Measurements from ENCODE around the gene CPS1. TPM values are rescaled to one million over a fixed set of nuclear protein-coding genes. Genes with fewer than 3 reads are reported as not detected.

The CPS1 gene
- 2.1 TPM for total RNA-seq
- polyA plus RNA-seq (ENCODE audit: insufficient read depth in 1 of 8, insufficient read length in 8 of 8, low replicate concordance in 1 of 8), result 10 to 100 TPM in 1 of 8 donors, 1 to 10 TPM in 6, under 1 TPM in 1; 0.78 to 28.9 (median 1.6) TPM
- long read RNA-seq, donor 1, result 0 reads
- long read RNA-seq, donor 2, result 0 reads
- long read RNA-seq, donor 3, result 0 reads
- long read RNA-seq, donor 4, result 0 reads
- long read RNA-seq, donor 5, result 0 reads
- long read RNA-seq, donor 6, result 0 reads
- long read RNA-seq, donor 7, result 0 reads
- long read RNA-seq, donor 8, result 0 reads
- long read RNA-seq, donor 9, result 0 reads
- long read RNA-seq, donor 10, result 0 reads
- long read RNA-seq, donor 11, result 0 reads

GRCh38 chr2:210556329-210556980 lies at the start of gene CPS1:
Gene CPS1 (plus strand): TSS chr2:210556599. CDS start chr2:210556734, 135 bp downstream.
- Histone ChIP-seq H3K4me3 (ENCODE audit: low read length) (no peak within 1 kb of the TSS), H3K27me3 (ENCODE audit: control insufficient read depth, insufficient read depth, low read length) (no peaks in the 10 kb centered on the region), H3K36me3 (ENCODE audit: control insufficient read depth, insufficient read depth, low read length) (no peaks in the 10 kb centered on the region), H3K27ac (ENCODE audit: low read length) (no peak within 1 kb of the TSS), H3K4me1 (ENCODE audit: control insufficient read depth, insufficient read depth, low read length) (no peaks in the 10 kb centered on the region), H3K9me3 (replicated peaks; ENCODE audit: control insufficient read depth, low read depth, low read length) (no peaks in the 10 kb centered on the region)
- no CpG with 5 or more reads among the region's 2 CpGs for WGBS (ENCODE audit: insufficient coverage)
- DNase-seq, result no peak

GRCh38 chr2:210515911-210516310 lies 40.5 kb upstream of the CPS1 start:
- no peak overlapping the region for H3K4me3 ChIP-seq (ENCODE audit: low read length)
- H3K36me3 ChIP-seq (ENCODE audit: control insufficient read depth, insufficient read depth, low read length), result no peaks in the 10 kb centered on the region
- no peaks in the 10 kb centered on the region for H3K27me3 ChIP-seq (ENCODE audit: control insufficient read depth, insufficient read depth, low read length)
- no peaks in the 10 kb centered on the region for H3K4me1 ChIP-seq (ENCODE audit: control insufficient read depth, insufficient read depth, low read length)
- H3K9me3 ChIP-seq (replicated peaks; ENCODE audit: control insufficient read depth, low read depth, low read length), result no peaks in the 10 kb centered on the region
- WGBS (ENCODE audit: insufficient coverage), result no CpG with 5 or more reads among the region's 2 CpGs
- no peak overlapping the region for H3K27ac ChIP-seq (ENCODE audit: low read length)
- DNase-seq, result no peak

GRCh38 chr2:210517264-210517663 lies 39.1 kb upstream of the CPS1 start:
- Histone ChIP-seq H3K4me1 (ENCODE audit: control insufficient read depth, insufficient read depth, low read length) (no peaks in the 10 kb centered on the region), H3K9me3 (replicated peaks; ENCODE audit: control insufficient read depth, low read depth, low read length) (no peaks in the 10 kb centered on the region), H3K27ac (ENCODE audit: low read length) (no peak overlapping the region), H3K27me3 (ENCODE audit: control insufficient read depth, insufficient read depth, low read length) (no peaks in the 10 kb centered on the region), H3K4me3 (ENCODE audit: low read length) (no peak overlapping the region), H3K36me3 (ENCODE audit: control insufficient read depth, insufficient read depth, low read length) (no peaks in the 10 kb centered on the region)
- 100% methylated on average over 1 of the region's 4 CpGs for WGBS (ENCODE audit: insufficient coverage)
- no peak for DNase-seq

- no peaks in the 10 kb centered on the region for H3K36me3 ChIP-seq (ENCODE audit: control insufficient read depth, insufficient read depth, low read length)
- H3K4me3 ChIP-seq (ENCODE audit: low read length), result no peak overlapping the region
- H3K27me3 ChIP-seq (ENCODE audit: control insufficient read depth, insufficient read depth, low read length), result no peaks in the 10 kb centered on the region
- no peak overlapping the region for H3K27ac ChIP-seq (ENCODE audit: low read length)
- 100% methylated on average over 1 of the region's 5 CpGs for WGBS (ENCODE audit: insufficient coverage)
- H3K4me1 ChIP-seq (ENCODE audit: control insufficient read depth, insufficient read depth, low read length), result no peaks in the 10 kb centered on the region
- H3K9me3 ChIP-seq (replicated peaks; ENCODE audit: control insufficient read depth, low read depth, low read length), result no peaks in the 10 kb centered on the region
- no peak for DNase-seq
Observed at GRCh38 chr2:210519594-210519993, 36.8 kb upstream of the CPS1 start.

GRCh38 chr2:210522399-210522798 lies 34.0 kb upstream of the CPS1 start:
- DNase-seq, result no peak
- Histone ChIP-seq H3K27me3 (ENCODE audit: control insufficient read depth, insufficient read depth, low read length) (no peaks in the 10 kb centered on the region), H3K4me1 (ENCODE audit: control insufficient read depth, insufficient read depth, low read length) (no peaks in the 10 kb centered on the region), H3K27ac (ENCODE audit: low read length) (no peak overlapping the region), H3K36me3 (ENCODE audit: control insufficient read depth, insufficient read depth, low read length) (no peaks in the 10 kb centered on the region), H3K9me3 (replicated peaks; ENCODE audit: control insufficient read depth, low read depth, low read length) (no peaks in the 10 kb centered on the region), H3K4me3 (ENCODE audit: low read length) (no peak overlapping the region)

- Histone ChIP-seq H3K27me3 (ENCODE audit: control insufficient read depth, insufficient read depth, low read length) (no peaks in the 10 kb centered on the region), H3K36me3 (ENCODE audit: control insufficient read depth, insufficient read depth, low read length) (no peaks in the 10 kb centered on the region), H3K4me1 (ENCODE audit: control insufficient read depth, insufficient read depth, low read length) (no peaks in the 10 kb centered on the region), H3K4me3 (ENCODE audit: low read length) (no peak overlapping the region), H3K9me3 (replicated peaks; ENCODE audit: control insufficient read depth, low read depth, low read length) (no peaks in the 10 kb centered on the region), H3K27ac (ENCODE audit: low read length) (no peak overlapping the region)
- WGBS (ENCODE audit: insufficient coverage), result 88% methylated on average over 1 of the region's 4 CpGs
- DNase-seq, result no peak
Observed at GRCh38 chr2:210523650-210524289, 32.6 kb upstream of the CPS1 start.

- DNase-seq, result no peak
- H3K9me3 ChIP-seq (replicated peaks; ENCODE audit: control insufficient read depth, low read depth, low read length), result no peaks in the 10 kb centered on the region
Observed at GRCh38 chr2:210524533-210524932, 31.9 kb upstream of the CPS1 start.

GRCh38 chr2:210527286-210527685 lies 29.1 kb upstream of the CPS1 start:
- Histone ChIP-seq H3K4me1 (ENCODE audit: control insufficient read depth, insufficient read depth, low read length) (no peaks in the 10 kb centered on the region), H3K36me3 (ENCODE audit: control insufficient read depth, insufficient read depth, low read length) (no peaks in the 10 kb centered on the region), H3K9me3 (replicated peaks; ENCODE audit: control insufficient read depth, low read depth, low read length) (no peaks in the 10 kb centered on the region), H3K27ac (ENCODE audit: low read length) (no peak overlapping the region), H3K27me3 (ENCODE audit: control insufficient read depth, insufficient read depth, low read length) (no peaks in the 10 kb centered on the region), H3K4me3 (ENCODE audit: low read length) (no peak overlapping the region)
- DNase-seq, result no peak

More at GRCh38 chr2:210524533-210524932, 31.9 kb upstream of the CPS1 start:
- Histone ChIP-seq H3K36me3 (ENCODE audit: control insufficient read depth, insufficient read depth, low read length) (no peaks in the 10 kb centered on the region), H3K27me3 (ENCODE audit: control insufficient read depth, insufficient read depth, low read length) (no peaks in the 10 kb centered on the region), H3K4me1 (ENCODE audit: control insufficient read depth, insufficient read depth, low read length) (no peaks in the 10 kb centered on the region), H3K27ac (ENCODE audit: low read length) (no peak overlapping the region), H3K4me3 (ENCODE audit: low read length) (no peak overlapping the region)

- no peak overlapping the region for H3K4me3 ChIP-seq (ENCODE audit: low read length)
- no peaks in the 10 kb centered on the region for H3K9me3 ChIP-seq (replicated peaks; ENCODE audit: control insufficient read depth, low read depth, low read length)
- no peaks in the 10 kb centered on the region for H3K36me3 ChIP-seq (ENCODE audit: control insufficient read depth, insufficient read depth, low read length)
- DNase-seq, result no peak
- 68% methylated on average over 3 of the region's 4 CpGs for WGBS (ENCODE audit: insufficient coverage)
- no peaks in the 10 kb centered on the region for H3K27me3 ChIP-seq (ENCODE audit: control insufficient read depth, insufficient read depth, low read length)
- no peak overlapping the region for H3K27ac ChIP-seq (ENCODE audit: low read length)
- no peaks in the 10 kb centered on the region for H3K4me1 ChIP-seq (ENCODE audit: control insufficient read depth, insufficient read depth, low read length)
Observed at GRCh38 chr2:210528716-210529115, 27.7 kb upstream of the CPS1 start.

GRCh38 chr2:210531050-210531449 lies 25.3 kb upstream of the CPS1 start:
- no peaks in the 10 kb centered on the region for H3K27me3 ChIP-seq (ENCODE audit: control insufficient read depth, insufficient read depth, low read length)
- H3K4me3 ChIP-seq (ENCODE audit: low read length), result no peak overlapping the region
- no peaks in the 10 kb centered on the region for H3K36me3 ChIP-seq (ENCODE audit: control insufficient read depth, insufficient read depth, low read length)
- DNase-seq, result no peak
- no peaks in the 10 kb centered on the region for H3K4me1 ChIP-seq (ENCODE audit: control insufficient read depth, insufficient read depth, low read length)
- no peak overlapping the region for H3K27ac ChIP-seq (ENCODE audit: low read length)
- WGBS (ENCODE audit: insufficient coverage), result 77% methylated on average over 3 of the region's 5 CpGs
- H3K9me3 ChIP-seq (replicated peaks; ENCODE audit: control insufficient read depth, low read depth, low read length), result no peaks in the 10 kb centered on the region
